A549 (cell line): ENCODE data around the gene GAK. TPM values are rescaled to one million over a fixed set of nuclear protein-coding genes. Genes with fewer than 3 reads are reported as not detected.

ENCODE experiments used
- ATAC-seq, 2 experiments: fragments of 200-7000 bp in 1 of 2; fragments of >200 bp in 1 of 2; cut with Nextera tagmentation in 1 of 2; cut with Tn5 transposase in 1 of 2; 3 replicates each; pipeline versions ENCODE4 v1.8.0 to v1.9.1; 2018 to 2020; ENCODE audit warnings: mild to moderate bottlenecking in 1 of 2, moderate library complexity in 1 of 2
- CTCF ChIA-PET: fragments of 300-600 bp; sonication (Branson Sonifier 250); formaldehyde crosslinking; extraction: SDS; loops from one replicate; lab custom pipeline; 2021; ENCODE audit warnings: antibody characterized with exemption, inconsistent platforms; lab: Yijun Ruan, JAX
- POLR2A ChIA-PET: fragments of 350-600 bp; formaldehyde crosslinking; extraction: SDS; loops from one replicate; lab custom pipeline; 2021; ENCODE audit warnings: antibody characterized with exemption, inconsistent platforms; lab: Yijun Ruan, JAX
- DNase-seq, 2 experiments: peaks; one replicate each; pipeline versions ENCODE4 v3.0.0 to v3.0.0-alpha.2; 2011 to 2016; ENCODE audit warnings: low read depth in 1 of 2, low spot score in 1 of 2
- FAIRE-seq: peaks from 2 replicates; lab custom pipeline; 2011; peaks lifted over from hg19 to GRCh38; lab: Jason Lieb, UNC
- H3K27ac ChIP-seq, 2 experiments: fragments of >200 bp; sonication (Bioruptor Twin); formaldehyde crosslinking; 3 replicates each; pipeline ENCODE4 v1.5.1; 2016 to 2017
- H3K4me1 ChIP-seq: fragments of >200 bp; sonication (Bioruptor Twin); formaldehyde crosslinking; 3 replicates; pipeline ENCODE4 v1.6.1; 2016
- H3K4me2 ChIP-seq: fragments of >200 bp; sonication (Bioruptor Twin); formaldehyde crosslinking; 3 replicates; pipeline ENCODE4 v1.6.1; 2016
- H3K4me3 ChIP-seq: fragments of >200 bp; sonication (Bioruptor Twin); formaldehyde crosslinking; 3 replicates; pipeline ENCODE4 v1.5.1; 2016
- H3K9me3 ChIP-seq: fragments of >200 bp; sonication (Bioruptor Twin); formaldehyde crosslinking; 3 replicates; pipeline ENCODE4 v1.6.1; 2016
- BCL3 ChIP-seq: fragments of >200 bp; sonication (Bioruptor Twin); formaldehyde crosslinking; IDR thresholded peaks from 3 replicates; pipeline ENCODE4 v1.6.1; 2016
- BHLHE40 ChIP-seq: IDR thresholded peaks from 2 replicates; pipeline ENCODE4 v1.6.1; 2012; ENCODE audit warnings: low read depth, low read length, inconsistent platforms
- CTCF ChIP-seq: fragments of >200 bp; sonication (Bioruptor Twin); formaldehyde crosslinking; IDR thresholded peaks from 3 replicates; pipeline ENCODE4 v1.5.1; 2016
- EHF ChIP-seq: fragments of 250-450 bp; sonication (Bioruptor Pico); IDR thresholded peaks from 2 replicates; pipeline ENCODE4 v1.5.0; 2020; ENCODE audit warnings: mild to moderate bottlenecking
- FOSB ChIP-seq: fragments of 250-450 bp; sonication (Bioruptor Pico); IDR thresholded peaks from 2 replicates; pipeline ENCODE4 v1.5.0; 2020; ENCODE audit warnings: mild to moderate bottlenecking, moderate library complexity
- HDAC2 ChIP-seq: fragments of 200-600 bp; sonication (generic); IDR thresholded peaks from 2 replicates; pipeline ENCODE4 v1.6.1; 2016
- HES2 ChIP-seq: fragments of >200 bp; sonication (Bioruptor Twin); formaldehyde crosslinking; IDR thresholded peaks from 2 replicates; pipeline ENCODE4 v1.6.1; 2016
- HOXA7 ChIP-seq: fragments of 250-450 bp; sonication (Bioruptor Pico); IDR thresholded peaks from 2 replicates; pipeline ENCODE4 v1.5.0; 2020; ENCODE audit warnings: mild to moderate bottlenecking, moderate library complexity
- HOXB13 ChIP-seq: fragments of 250-450 bp; sonication (Bioruptor Pico); IDR thresholded peaks from 2 replicates; pipeline ENCODE4 v1.5.0; 2020; ENCODE audit warnings: low read depth, mild to moderate bottlenecking, moderate library complexity
- HOXB5 ChIP-seq: fragments of 250-450 bp; sonication (Bioruptor Pico); IDR thresholded peaks from 2 replicates; pipeline ENCODE4 v1.5.0; 2020; ENCODE audit warnings: mild to moderate bottlenecking, moderate library complexity
- JUNB ChIP-seq: fragments of >200 bp; sonication (Bioruptor Twin); formaldehyde crosslinking; IDR thresholded peaks from 2 replicates; pipeline ENCODE4 v1.6.1; 2016
- MAZ ChIP-seq: fragments of 150-350 bp; IDR thresholded peaks from 2 replicates; pipeline ENCODE4 v1.6.1; 2014; ENCODE audit warnings: antibody characterized with exemption, low read depth, low read length, borderline replicate concordance
- MYC ChIP-seq: IDR thresholded peaks from 2 replicates; pipeline ENCODE4 v1.6.1; 2012; ENCODE audit warnings: mild to moderate bottlenecking, inconsistent platforms, low read length, improper control_type of control experiment, borderline replicate concordance
- POLR2A ChIP-seq: IDR thresholded peaks from 2 replicates; pipeline ENCODE4 v1.6.1; 2012; ENCODE audit warnings: mild to moderate bottlenecking, low read length
- POLR2AphosphoS2 ChIP-seq: conservative IDR thresholded peaks from 2 replicates; pipeline ENCODE4 v1.6.1; 2012; ENCODE audit warnings: low read length, improper control_type of control experiment, inconsistent platforms
- RCOR1 ChIP-seq: fragments of 150-350 bp; IDR thresholded peaks from 2 replicates; pipeline ENCODE4 v1.6.1; 2014; ENCODE audit warnings: antibody characterized with exemption, low read length, low read depth
- REST ChIP-seq: fragments of 200-600 bp; sonication (generic); IDR thresholded peaks from 2 replicates; pipeline ENCODE4 v1.6.1; 2016; ENCODE audit warnings: antibody characterized with exemption, mild to moderate bottlenecking, moderate library complexity
- RNF2 ChIP-seq: fragments of 200-600 bp; sonication (generic); IDR thresholded peaks from 2 replicates; pipeline ENCODE4 v1.6.1; 2016; ENCODE audit warnings: low read depth, mild to moderate bottlenecking, antibody characterized with exemption, moderate library complexity, borderline replicate concordance
- SMC3 ChIP-seq: fragments of >200 bp; sonication (Bioruptor Twin); formaldehyde crosslinking; IDR thresholded peaks from 3 replicates; pipeline ENCODE4 v1.6.1; 2018; ENCODE audit warnings: inconsistent platforms
- SREBF2 ChIP-seq: fragments of 450-650 bp; IDR thresholded peaks from 2 replicates; pipeline ENCODE4 v1.6.1; 2014; ENCODE audit warnings: mild to moderate bottlenecking, moderate library complexity
- TP53 ChIP-seq: fragments of 250-450 bp; sonication (Bioruptor Pico); IDR thresholded peaks from 2 replicates; pipeline ENCODE4 v1.5.0; 2021; ENCODE audit warnings: mild to moderate bottlenecking, moderate library complexity
- ZC3H11A ChIP-seq: fragments of 450-650 bp; IDR thresholded peaks from 2 replicates; pipeline ENCODE4 v1.6.1; 2014; ENCODE audit warnings: antibody characterized with exemption, mild to moderate bottlenecking
- ZFP36 ChIP-seq: fragments of 450-650 bp; IDR thresholded peaks from 2 replicates; pipeline ENCODE4 v1.6.1; 2014; ENCODE audit warnings: borderline replicate concordance; ENCODE audit not compliant: partially characterized antibody
- ZNF302 ChIP-seq: fragments of 250-450 bp; sonication (Bioruptor Pico); IDR thresholded peaks from 2 replicates; pipeline ENCODE4 v1.9.0; 2021; ENCODE audit warnings: inconsistent platforms, mild to moderate bottlenecking, moderate library complexity
- ZSCAN20 ChIP-seq: fragments of 250-450 bp; sonication (Bioruptor Pico); IDR thresholded peaks from 2 replicates; pipeline ENCODE4 v1.8.0; 2022; ENCODE audit warnings: mild to moderate bottlenecking, moderate library complexity
- WGBS: methylation state at CpG from one replicate; pipeline ENCODE4 v1.1.6; 2017; ENCODE audit errors: missing lambda C conversion rate; 5-methylcytosine and 5-hydroxymethylcytosine counted together
- polyA plus RNA-seq, 4 experiments: library from polyadenylated mRNA; depleted of rRNA in 3 of 4; stranded (reverse); fragments of >200 nt; fragmentation: RNase III in 1 of 4; extraction: RNeasy Plus Mini Kit Qiagen cat#74134 plus additional on column Dnase treatment in 1 of 4; gene quantifications; 2 replicates in 3 of 4; 3 replicates in 1 of 4; pipeline ENCODE4 v1.2.3, GENCODE V29; 2011 to 2017

The GAK gene
- polyA plus RNA-seq, 2 of the 4 experiments (the other 2 are of a cell fraction) = 13.8 to 34.3 TPM

- ATAC-seq (no peak), FAIRE-seq (no peak), DNase-seq (no peak)
- no peaks in the 10 kb centered on the region for H3K4me1 ChIP-seq
- no peaks in the 10 kb centered on the region for H3K9me3 ChIP-seq
- H3K4me2 ChIP-seq = no peak overlapping the region
- CTCF ChIA-PET = no interaction called here
- no peak overlapping the region for H3K4me3 ChIP-seq
- POLR2A ChIA-PET = no interaction called here
- H3K27ac ChIP-seq = no peak overlapping the region
- TF ChIP-seq BHLHE40 = no peak
- TF ChIP-seq FOSB (CRISPR knock-in tag) = no peak
- TF ChIP-seq SMC3 = no peak
- no peak for TF ChIP-seq HOXA7 (CRISPR knock-in tag)
- no peak for TF ChIP-seq ZC3H11A
- TF ChIP-seq SREBF2 = no peak
- no peak for TF ChIP-seq RCOR1
- TF ChIP-seq MAZ = no peak
- no peak for TF ChIP-seq ZNF302 (CRISPR knock-in tag)
- TF ChIP-seq JUNB = no peak
- no peak for TF ChIP-seq HES2
- TF ChIP-seq REST = no peak
- TF ChIP-seq ZFP36 = no peak
- WGBS = 100% methylated on average over 6 of the region's 16 CpGs
Observed at GRCh38 chr4:895596-895995, 36.5 kb downstream of the GAK start.

GRCh38 chr4:893995-894705 is 38.0 kb downstream of the GAK start:
- ChIA-PET CTCF (no interaction called here), POLR2A (no interaction called here)
- Histone ChIP-seq H3K4me2 (no peak overlapping the region), H3K4me1 (no peaks in the 10 kb centered on the region), H3K9me3 (no peaks in the 10 kb centered on the region), H3K4me3 (no peak overlapping the region), H3K27ac (no peak overlapping the region)
- no peak for TF ChIP-seq TP53 (CRISPR knock-in tag)
- no peak for TF ChIP-seq HES2
- no peak for TF ChIP-seq POLR2A
- TF ChIP-seq HOXB5 (CRISPR knock-in tag) = no peak
- TF ChIP-seq MYC = no peak
- no peak for TF ChIP-seq REST
- no peak for TF ChIP-seq CTCF
- TF ChIP-seq ZNF302 (CRISPR knock-in tag) = no peak
- TF ChIP-seq POLR2AphosphoS2 = no peak
- TF ChIP-seq RNF2 = no peak
- no peak for TF ChIP-seq HOXB13 (CRISPR knock-in tag)
- no peak for TF ChIP-seq ZC3H11A
- no peak for TF ChIP-seq ZSCAN20 (CRISPR knock-in tag)
- no peak for TF ChIP-seq HDAC2
- no peak for TF ChIP-seq EHF (CRISPR knock-in tag)
- no peak for TF ChIP-seq FOSB (CRISPR knock-in tag)
- TF ChIP-seq BCL3 = no peak
- ATAC-seq (no peak), FAIRE-seq (no peak), DNase-seq (no peak)
- WGBS = 94% methylated on average over 29 of the region's 40 CpGs
